SU-DHL-6 (cell line): Measurements from ENCODE around the gene KLRC3.
"Not testable (repeated sequence)": the region's sequence is repeated elsewhere in the genome, so short reads cannot be mapped to it uniquely, and the experiment has no call there.

Source experiments
- H2AFZ ChIP-seq: fragments of 200-600 bp; sonication (generic); 2 replicates; pipeline ENCODE4 v1.6.1; 2014; ENCODE audit warnings: low read depth, mild to moderate bottlenecking, moderate library complexity, mixed read lengths, antibody characterized with exemption, low read length; ENCODE audit not compliant: severe bottlenecking
- H3F3A ChIP-seq: fragments of 200-600 bp; shearing (Covaris generic); 2 replicates; pipeline ENCODE4 v1.6.0; 2016; ENCODE audit warnings: antibody characterized with exemption, mild to moderate bottlenecking; ENCODE audit not compliant: insufficient read depth
- H3K27ac ChIP-seq: fragments of 200-600 bp; sonication (generic); 2 replicates; pipeline ENCODE4 v1.5.1; 2016; ENCODE audit warnings: low read depth, mild to moderate bottlenecking, low read length, moderate library complexity, mixed read lengths
- H3K27me3 ChIP-seq: fragments of 200-600 bp; sonication (generic), shearing (Covaris generic); 2 replicates; pipeline ENCODE4 v1.6.0; 2014; ENCODE audit warnings: mild to moderate bottlenecking, low read length
- H3K36me3 ChIP-seq: fragments of 200-600 bp; sonication (generic); 2 replicates; pipeline ENCODE4 v1.6.1; 2014; ENCODE audit warnings: mild to moderate bottlenecking, low read length, mixed read lengths
- H3K4me2 ChIP-seq: fragments of 300-600, 200-600 bp; shearing (Covaris generic), sonication (generic); 2 replicates; pipeline ENCODE4 v1.6.0; 2014; ENCODE audit warnings: low read length, low read depth, mild to moderate bottlenecking; ENCODE audit not compliant: poor library complexity, severe bottlenecking
- H3K4me3 ChIP-seq: fragments of 200-600 bp; sonication (generic); 2 replicates; pipeline ENCODE4 v1.5.1; 2014; ENCODE audit warnings: antibody characterized with exemption, low read length, mild to moderate bottlenecking, mixed read lengths; ENCODE audit not compliant: insufficient read depth, poor library complexity, severe bottlenecking
- H3K79me2 ChIP-seq: fragments of 200-600 bp; sonication (generic); 2 replicates; pipeline ENCODE4 v1.6.1; 2014; ENCODE audit warnings: mild to moderate bottlenecking, low read length, moderate library complexity; ENCODE audit not compliant: insufficient read depth
- H3K9ac ChIP-seq: fragments of 200-600 bp; sonication (generic); 2 replicates; pipeline ENCODE4 v1.7.0; 2014; ENCODE audit warnings: mild to moderate bottlenecking, low read length
- H3K9me2 ChIP-seq: fragments of 200-600 bp; sonication (generic); replicated peaks from 2 replicates; pipeline ENCODE4 v1.6.1; 2014; ENCODE audit warnings: low read length; ENCODE audit not compliant: insufficient read depth
- H3K9me3 ChIP-seq: fragments of 200-600 bp; sonication (generic); 2 replicates; pipeline ENCODE4 v1.6.1; 2014; ENCODE audit warnings: low read length, mixed read lengths; ENCODE audit not compliant: insufficient read depth
- H4K20me1 ChIP-seq: fragments of 200-600 bp; sonication (generic); 2 replicates; pipeline ENCODE4 v1.6.1; 2014; ENCODE audit warnings: low read depth, mild to moderate bottlenecking, antibody characterized with exemption, low read length, moderate library complexity, mixed read lengths
- CTCF ChIP-seq: fragments of 200-600 bp; sonication (generic); IDR thresholded peaks from one replicate; pipeline ENCODE4 v1.5.1; 2017; ENCODE audit warnings: antibody characterized with exemption, mild to moderate bottlenecking, low read length, moderate library complexity; ENCODE audit not compliant: insufficient read depth, poor library complexity, severe bottlenecking
- EZH2phosphoT487 ChIP-seq: fragments of 200-600 bp; sonication (generic), shearing (Covaris generic); conservative IDR thresholded peaks from 2 replicates; pipeline ENCODE4 v1.6.1; 2018; ENCODE audit warnings: mild to moderate bottlenecking, antibody characterized with exemption, low read length, moderate library complexity, mixed read lengths

KLRC3 gene

GRCh38 chr12:10374624-10375018, 45.8 kb downstream of the KLRC3 start:
- no peaks in the 10 kb centered on the region for H4K20me1 ChIP-seq
- no peak for TF ChIP-seq CTCF
- H3K4me2 ChIP-seq = no peak overlapping the region
- no peaks in the 10 kb centered on the region for H3K9me3 ChIP-seq
- H3K4me3 ChIP-seq = no peak overlapping the region
- no peak overlapping the region for H3K9ac ChIP-seq
- H3K79me2 ChIP-seq = no peaks in the 10 kb centered on the region
- no peaks in the 10 kb centered on the region for H3K36me3 ChIP-seq
- no peaks in the 10 kb centered on the region for H3K9me2 ChIP-seq
- H3F3A ChIP-seq = no peaks in the 10 kb centered on the region
- no peak overlapping the region for H2AFZ ChIP-seq
- H3K27me3 ChIP-seq = no peaks in the 10 kb centered on the region
- H3K27ac ChIP-seq = no peak overlapping the region

GRCh38 chr12:10372559-10372958, 47.8 kb downstream of the KLRC3 start:
- Histone ChIP-seq H3K4me2 (no peak overlapping the region), H3K27ac (no peak overlapping the region)

GRCh38 chr12:10371893-10372535, 48.4 kb downstream of the KLRC3 start:
- H2AFZ ChIP-seq, H3K9ac ChIP-seq, H3K36me3 ChIP-seq, H3F3A ChIP-seq, H3K27me3 ChIP-seq, H3K9me3 ChIP-seq, H3K4me2 ChIP-seq, H3K4me3 ChIP-seq, H3K27ac ChIP-seq, H4K20me1 ChIP-seq, H3K9me2 ChIP-seq, H3K79me2 ChIP-seq: not testable (repeated sequence)

More at GRCh38 chr12:10372559-10372958, 47.8 kb downstream of the KLRC3 start:
- no peak overlapping the region for H3K4me3 ChIP-seq
- H2AFZ ChIP-seq = no peak overlapping the region
- no peaks in the 10 kb centered on the region for H3K9me3 ChIP-seq
- no peak overlapping the region for H3K9ac ChIP-seq
- no peaks in the 10 kb centered on the region for H3K9me2 ChIP-seq
- H3F3A ChIP-seq = no peaks in the 10 kb centered on the region
- no peaks in the 10 kb centered on the region for H3K79me2 ChIP-seq
- no peaks in the 10 kb centered on the region for H3K36me3 ChIP-seq
- TF ChIP-seq EZH2phosphoT487 (no peak), CTCF (no peak)
- H4K20me1 ChIP-seq = no peaks in the 10 kb centered on the region
- no peaks in the 10 kb centered on the region for H3K27me3 ChIP-seq

- H3F3A ChIP-seq = no peaks in the 10 kb centered on the region
- H2AFZ ChIP-seq = no peak overlapping the region
- H3K4me3 ChIP-seq = no peak overlapping the region
- H3K4me2 ChIP-seq = no peak overlapping the region
- no peaks in the 10 kb centered on the region for H3K79me2 ChIP-seq
- H3K9me2 ChIP-seq = no peaks in the 10 kb centered on the region
- no peak for TF ChIP-seq CTCF
- no peak for TF ChIP-seq EZH2phosphoT487
- H3K9me3 ChIP-seq = no peaks in the 10 kb centered on the region
- no peaks in the 10 kb centered on the region for H3K27me3 ChIP-seq
- H3K9ac ChIP-seq = no peak overlapping the region
- no peaks in the 10 kb centered on the region for H4K20me1 ChIP-seq
- H3K36me3 ChIP-seq = no peaks in the 10 kb centered on the region
- no peak overlapping the region for H3K27ac ChIP-seq
These were observed 50.6 kb downstream of the KLRC3 start for GRCh38 chr12:10369557-10370415.
